CD4-positive, alpha-beta T cell (primary cell): ENCODE data around the gene SLAMF7. TPM values are rescaled to one million over a fixed set of nuclear protein-coding genes. Genes with fewer than 3 reads are reported as not detected.
A peak's percentile ranks its signal among the peaks of the same experiment; 100 is the strongest.

ENCODE experiments used
- ATAC-seq: fragments of 200-7000 bp; cut with Tn5 transposase; one replicate; pipeline ENCODE4 v1.10.0; 2022; ENCODE audit warnings: mild to moderate bottlenecking; ENCODE audit not compliant: poor library complexity
- CTCF ChIA-PET: fragments of 350-600 bp; sonication (Branson Sonifier 250); formaldehyde crosslinking; loops from one replicate; lab custom pipeline; 2021; ENCODE audit warnings: antibody characterized with exemption, inconsistent platforms; lab: Charles Lee
- POLR2A ChIA-PET: fragments of 350-600 bp; sonication (Branson Sonifier 250); formaldehyde crosslinking; loops from one replicate; lab custom pipeline; 2021; ENCODE audit warnings: antibody characterized with exemption, inconsistent platforms; lab: Charles Lee
- DNase-seq, 14 experiments: peaks; one replicate each; pipeline ENCODE4 v3.0.0-alpha.2; 2013 to 2020; ENCODE audit warnings: mixed read lengths in 2 of 14
- H3K27ac ChIP-seq, 2 donors: one replicate each; pipeline versions ENCODE4 v1.5.1 to v1.7.0; 2013; ENCODE audit warnings: low read length in 2 of 2, low read depth in 1 of 2, mild to moderate bottlenecking in 1 of 2
- H3K27me3 ChIP-seq, 2 experiments: 1 replicate in 1 of 2; 2 replicates in 1 of 2; pipeline versions ENCODE4 v1.6.1 to v1.7.0; 2013; ENCODE audit warnings: low read length in 2 of 2, control low read depth in 1 of 2, mild to moderate bottlenecking in 1 of 2, moderate library complexity in 1 of 2; ENCODE audit not compliant: insufficient read depth in 2 of 2, control insufficient read depth in 1 of 2
- H3K36me3 ChIP-seq: one replicate; pipeline ENCODE4 v1.6.1; 2013; ENCODE audit warnings: low read length, control low read depth; ENCODE audit not compliant: insufficient read depth
- H3K4me1 ChIP-seq: one replicate; pipeline ENCODE4 v1.6.1; 2013; ENCODE audit warnings: low read length, control low read depth; ENCODE audit not compliant: insufficient read depth
- H3K4me3 ChIP-seq: one replicate; pipeline ENCODE4 v1.5.1; 2013; ENCODE audit warnings: mild to moderate bottlenecking, low read length, moderate library complexity
- H3K9me3 ChIP-seq, 2 experiments: 1 replicate in 1 of 2; 2 replicates in 1 of 2; pipeline versions ENCODE4 v1.6.1 to v1.7.0; 2013; ENCODE audit warnings: low read length in 2 of 2, mild to moderate bottlenecking in 2 of 2, control low read depth in 1 of 2, moderate library complexity in 1 of 2; ENCODE audit not compliant: control insufficient read depth in 1 of 2, insufficient read depth in 1 of 2
- H3K27ac Mint-ChIP-seq: one replicate; pipeline ENCODE4 v1.8.0; 2020; ENCODE audit warnings: mixed read lengths
- H3K27me3 Mint-ChIP-seq: one replicate; pipeline ENCODE4 v1.8.0; 2021; ENCODE audit warnings: mixed read lengths
- H3K36me3 Mint-ChIP-seq: one replicate; pipeline ENCODE4 v1.8.0; 2021; ENCODE audit warnings: low read depth, mixed read lengths
- H3K4me1 Mint-ChIP-seq: one replicate; pipeline ENCODE4 v1.8.0; 2021; ENCODE audit warnings: low read depth, mixed read lengths
- H3K4me3 Mint-ChIP-seq: one replicate; pipeline ENCODE4 v1.8.0; 2020; ENCODE audit warnings: mild to moderate bottlenecking, mixed read lengths
- H3K9me3 Mint-ChIP-seq: one replicate; pipeline ENCODE4 v1.8.0; 2020; ENCODE audit warnings: mixed read lengths
- CTCF ChIP-seq: fragments of 200-600 bp; IDR thresholded peaks from one replicate; pipeline ENCODE4 v1.8.0; 2022; ENCODE audit warnings: antibody characterized with exemption, mild to moderate bottlenecking
- intact Hi-C, 2 experiments: fragments of 100-400 bp; cut with DNase I in 1 of 2; cut with micrococcal nuclease in 1 of 2; formaldehyde crosslinking; loops; one replicate each; pipeline versions ENCODE4 v1.15.1 to v1.9.0; 2023 to 2025; cut with DNase I, micrococcal nuclease
- total RNA-seq, 174 experiments: library from RNA in 2 of 174; stranded (reverse) in 2 of 174; gene quantifications; one replicate each; pipeline ENCODE4 v1.2.3 and lab custom pipeline; 2021 to 2026

SLAMF7 gene
- total RNA-seq, 2 experiments from 2014 or later, result 0.69 to 0.78 TPM

GRCh38 chr1:160706526-160707235 is 32.4 kb upstream of the SLAMF7 start:
- no peak for TF ChIP-seq CTCF
- H3K27ac Mint-ChIP-seq, result no peak overlapping the region
- H3K36me3 ChIP-seq, result peaks cover 40% of the 10 kb centered on the region
- H3K27ac ChIP-seq, result peak overlapping the region; percentile 86 to 93
- no peaks in the 10 kb centered on the region for H3K27me3 Mint-ChIP-seq
- CTCF ChIA-PET, result interaction anchor here (0.9 to 2.2 kb wide), 5 partner anchors 21 to 44 kb away, joined by 3 to 8 read pairs (median 6); no protein-coding TSS in a partner anchor
- ATAC-seq, result no peak
- intact Hi-C loops, result loop anchor here (5.0 kb wide), 2 partner anchors 69 to 79 kb away; no protein-coding TSS in a partner anchor
- no peak overlapping the region for H3K4me3 Mint-ChIP-seq
- H3K4me1 Mint-ChIP-seq, result peaks cover 1% of the 10 kb centered on the region
- POLR2A ChIA-PET, result interaction anchor here (0.6 to 5.4 kb wide), 10 partner anchors 8 to 200 kb away, joined by 3 to 49 read pairs (median 4); no protein-coding TSS in a partner anchor
- H3K4me3 ChIP-seq, result peak overlapping the region; percentile 73
- peaks cover 69% of the 10 kb centered on the region for H3K4me1 ChIP-seq
- DNase-seq, result peak in 1 of 14 experiments; percentile 46
- no peaks in the 10 kb centered on the region for H3K9me3 ChIP-seq
- H3K36me3 Mint-ChIP-seq, result peaks cover 60% of the 10 kb centered on the region
- no peaks in the 10 kb centered on the region for H3K9me3 Mint-ChIP-seq
- H3K27me3 ChIP-seq, result no peaks in the 10 kb centered on the region

- Histone ChIP-seq H3K4me3 (peak overlapping the region; percentile 73), H3K27me3 (no peaks in the 10 kb centered on the region), H3K27ac (peak overlapping the region; percentile 86 to 93), H3K4me1 (peaks cover 67% of the 10 kb centered on the region), H3K36me3 (peaks cover 33% of the 10 kb centered on the region), H3K9me3 (no peaks in the 10 kb centered on the region)
- H3K4me3 Mint-ChIP-seq, result no peak overlapping the region
- H3K27me3 Mint-ChIP-seq, result no peaks in the 10 kb centered on the region
- peak in 5 of 14 experiments; percentile 21 to 81 (median 63) for DNase-seq
- H3K36me3 Mint-ChIP-seq, result peaks cover 58% of the 10 kb centered on the region
- no peak for TF ChIP-seq CTCF
- H3K27ac Mint-ChIP-seq, result no peak overlapping the region
- ATAC-seq, result no peak
- H3K9me3 Mint-ChIP-seq, result no peaks in the 10 kb centered on the region
- CTCF ChIA-PET, result interaction anchor here (0.7 to 2.2 kb wide), 7 partner anchors 18 to 141 kb away, joined by 3 to 10 read pairs (median 6); no protein-coding TSS in a partner anchor
- intact Hi-C loops, result loop anchor here (5.0 kb wide), 2 partner anchors 70 to 80 kb away; no protein-coding TSS in a partner anchor
- H3K4me1 Mint-ChIP-seq, result peaks cover 9% of the 10 kb centered on the region
- POLR2A ChIA-PET, result interaction anchor here (0.6 to 5.4 kb wide), 16 partner anchors 9 to 200 kb away, joined by 3 to 49 read pairs (median 4); partner anchors contain the start of gene SLAMF6
Measured at GRCh38 chr1:160707236-160708064, 31.6 kb upstream of the SLAMF7 start.

- peak overlapping the region; percentile 73 for H3K4me3 ChIP-seq
- intact Hi-C loops, result loop anchor here (5.0 kb wide), 2 partner anchors 71 to 81 kb away; no protein-coding TSS in a partner anchor
- no peaks in the 10 kb centered on the region for H3K9me3 ChIP-seq
- no peaks in the 10 kb centered on the region for H3K27me3 ChIP-seq
- Mint-ChIP-seq H3K4me3 (no peak overlapping the region), H3K36me3 (peaks cover 51% of the 10 kb centered on the region), H3K27me3 (no peaks in the 10 kb centered on the region), H3K27ac (no peak overlapping the region), H3K9me3 (no peaks in the 10 kb centered on the region), H3K4me1 (peaks cover 16% of the 10 kb centered on the region)
- peak overlapping the region; percentile 86 to 93 for H3K27ac ChIP-seq
- ChIA-PET POLR2A (interaction anchor here (0.7 to 5.4 kb wide), 12 partner anchors 18 to 185 kb away, joined by 3 to 49 read pairs (median 4); partner anchors contain the start of gene SLAMF6), CTCF (interaction anchor here (0.7 to 2.2 kb wide), 6 partner anchors 16 to 141 kb away, joined by 3 to 10 read pairs (median 4); no protein-coding TSS in a partner anchor)
- TF ChIP-seq CTCF, result no peak
- DNase-seq (peak in 2 of 14 experiments; percentile 46 to 51), ATAC-seq (no peak)
- peaks cover 27% of the 10 kb centered on the region for H3K36me3 ChIP-seq
- peaks cover 67% of the 10 kb centered on the region for H3K4me1 ChIP-seq
Measured at GRCh38 chr1:160708118-160708517, 30.9 kb upstream of the SLAMF7 start.
